Ascending aorta (tissue), 2 donors: ENCODE data around the gene DCXR. TPM values are rescaled to one million over a fixed set of nuclear protein-coding genes. Genes with fewer than 3 reads are reported as not detected.

ENCODE experiments used
- DNase-seq, 2 donors: peaks; one replicate each; pipeline ENCODE4 v3.0.0-alpha.2; 2019; ENCODE audit warnings: low spot score in 2 of 2
- H3K27ac ChIP-seq, 2 donors: fragments of 200-600 bp; sonication (generic); one replicate each; pipeline ENCODE4 v1.5.1; 2016 to 2017; ENCODE audit warnings: mild to moderate bottlenecking in 1 of 2
- H3K27me3 ChIP-seq: fragments of 200-600 bp; sonication (generic); one replicate; pipeline ENCODE4 v1.5.1; 2017
- H3K36me3 ChIP-seq, 2 donors: fragments of 200-600 bp; sonication (generic); one replicate each; pipeline ENCODE4 v1.5.1; 2016
- H3K4me1 ChIP-seq, 2 donors: fragments of 200-600 bp; sonication (generic); one replicate each; pipeline ENCODE4 v1.5.1; 2016 to 2017; ENCODE audit warnings: mild to moderate bottlenecking in 1 of 2
- H3K4me3 ChIP-seq, 2 donors: fragments of 200-600 bp; sonication (generic); one replicate each; pipeline ENCODE4 v1.5.1; 2016 to 2017; ENCODE audit warnings: mild to moderate bottlenecking in 1 of 2
- H3K9me3 ChIP-seq, 2 donors: fragments of 200-600 bp; sonication (generic); one replicate each; pipeline ENCODE4 v1.5.1; 2016
- CTCF ChIP-seq, 3 experiments: fragments of 200-600 bp in 2 of 3; fragments of 450-650 bp in 1 of 3; sonication (generic) in 2 of 3; IDR thresholded peaks; one replicate each; pipeline ENCODE4 v1.5.1; 2016 to 2019; ENCODE audit warnings: antibody characterized with exemption in 3 of 3, mild to moderate bottlenecking in 1 of 3, moderate library complexity in 1 of 3
- intact Hi-C: fragments of 100-400 bp; cut with DNase I; formaldehyde crosslinking; loops from one replicate; pipeline ENCODE4 v1.15.1; 2023
- total RNA-seq: library from RNA; depleted of rRNA; stranded (reverse); fragments of >200 nt; gene quantifications from one replicate; pipeline ENCODE4 v1.1.0, GENCODE V29; 2016

DCXR gene
- total RNA-seq, 1 donor from 2014 or later, result 160 TPM

DNA sequence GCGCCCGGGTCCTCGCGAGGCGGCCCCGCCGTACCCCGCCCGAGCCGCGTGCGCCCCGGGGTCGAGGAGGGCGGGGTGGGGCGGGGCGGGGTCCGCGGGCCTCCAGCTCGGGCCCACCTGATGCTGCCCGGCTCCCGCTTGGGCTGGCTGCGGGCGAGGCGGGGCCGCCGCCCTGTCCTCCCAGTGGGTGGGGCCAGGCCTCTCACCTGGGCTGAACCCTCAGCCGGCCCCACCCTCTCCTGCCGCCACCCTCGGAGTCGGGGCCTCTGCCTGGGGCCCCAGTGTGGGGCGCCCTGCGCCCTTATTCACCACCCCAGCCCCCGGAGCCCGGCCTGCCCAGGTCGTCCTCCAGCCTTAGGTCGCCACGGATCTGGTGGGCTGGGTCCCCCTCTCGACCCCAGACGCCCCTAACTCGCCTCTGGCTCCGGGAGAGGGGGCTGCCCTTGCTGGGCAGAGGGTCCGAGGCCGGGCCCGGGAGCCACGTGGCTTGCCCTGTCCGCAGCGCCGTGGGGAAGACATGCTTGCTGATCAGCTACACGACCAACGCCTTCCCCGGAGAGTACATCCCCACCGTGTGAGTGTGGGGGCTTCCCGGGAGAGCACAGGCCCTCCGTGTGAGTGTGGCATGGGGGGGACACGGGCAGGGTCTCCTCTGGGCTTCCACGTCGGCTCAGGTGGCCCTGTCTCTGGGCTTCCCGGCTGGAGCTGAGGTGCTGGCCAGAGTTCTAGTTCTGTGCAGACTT lies 5.4 kb downstream of the DCXR start:
- Histone ChIP-seq H3K4me3 (peak overlapping the region; percentile 14 to 45), H3K4me1 (peaks cover 21 to 30% of the 10 kb centered on the region in 2 donors), H3K9me3 (no peaks in the 10 kb centered on the region), H3K36me3 (no peaks in the 10 kb centered on the region), H3K27me3 (peaks cover 8% of the 10 kb centered on the region), H3K27ac (no peak overlapping the region)
- no peak for DNase-seq
- intact Hi-C loops, result no loop called here
- no peak for TF ChIP-seq CTCF (IDR thresholded peaks at IDR 0.05)

- Histone ChIP-seq H3K36me3 (no peaks in the 10 kb centered on the region), H3K4me1 (peaks cover 16 to 24% of the 10 kb centered on the region in 2 donors), H3K27me3 (peaks cover 8% of the 10 kb centered on the region), H3K27ac (no peak within 1 kb of the TSS), H3K9me3 (no peaks in the 10 kb centered on the region), H3K4me3 (peak within 1 kb of the TSS; percentile 52 to 71)
- intact Hi-C loops, result no loop called here
- no peak for TF ChIP-seq CTCF (IDR thresholded peaks at IDR 0.05)
- DNase-seq, result no peak
Observed at GRCh38 chr17:82031303-82031884, 6.1 kb downstream of the DCXR start, which contains the start of gene RAC3. Gene RAC3 (plus strand): TSS chr17:82031678. CDS start chr17:82031762, 84 bp downstream.

GRCh38 chr17:82030470-82031302 lies 6.8 kb downstream of the DCXR start:
- TF ChIP-seq CTCF (IDR thresholded peaks at IDR 0.05), result peak; percentile 92 to 98 (median 95)
- no peak overlapping the region for H3K27ac ChIP-seq
- peak in 1 of 2 donors; percentile 82 for DNase-seq

DNA sequence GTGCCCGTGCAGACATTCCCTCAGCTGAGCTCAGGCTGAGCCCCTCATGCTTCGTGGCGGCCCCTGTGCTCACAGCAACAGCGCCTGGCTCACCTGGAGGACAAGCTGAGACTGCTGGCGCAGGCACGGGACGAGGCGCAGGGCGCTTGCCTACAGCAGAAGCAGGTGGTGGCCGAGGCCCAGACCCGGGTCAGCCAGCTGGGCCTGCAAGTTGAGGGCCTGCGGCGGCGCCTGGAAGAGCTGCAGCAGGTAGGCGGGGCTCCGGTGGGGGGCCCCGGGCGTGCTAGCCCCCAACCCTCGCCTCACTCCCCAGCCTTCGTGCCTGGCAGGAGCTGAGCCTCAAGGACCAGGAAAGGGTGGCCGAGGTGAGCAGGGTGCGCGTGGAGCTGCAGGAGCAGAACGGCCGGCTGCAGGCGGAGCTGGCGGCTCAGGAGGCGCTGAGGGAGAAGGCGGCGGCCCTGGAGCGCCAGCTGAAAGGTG lies 7.5 kb downstream of the DCXR start:
- intact Hi-C loops, result loop anchor here (1.0 kb wide), 1 partner anchor 124 kb away; no protein-coding TSS in a partner anchor
- no peaks in the 10 kb centered on the region for H3K36me3 ChIP-seq
- peak overlapping the region; percentile 52 to 71 for H3K4me3 ChIP-seq

More at GRCh38 chr17:82030470-82031302, 6.8 kb downstream of the DCXR start:
- intact Hi-C loops, result loop anchor here (1.0 kb wide), 1 partner anchor 124 kb away; no protein-coding TSS in a partner anchor
- peaks cover 8% of the 10 kb centered on the region for H3K27me3 ChIP-seq
- peak overlapping the region; percentile 52 to 71 for H3K4me3 ChIP-seq
- H3K9me3 ChIP-seq, result no peaks in the 10 kb centered on the region
- H3K4me1 ChIP-seq, result peaks cover 10 to 18% of the 10 kb centered on the region in 2 donors
- H3K36me3 ChIP-seq, result no peaks in the 10 kb centered on the region

More for the DNA sequence above, 7.5 kb downstream of the DCXR start:
- Histone ChIP-seq H3K27me3 (peaks cover 8% of the 10 kb centered on the region), H3K27ac (no peak overlapping the region), H3K9me3 (no peaks in the 10 kb centered on the region), H3K4me1 (peaks cover 10 to 18% of the 10 kb centered on the region in 2 donors)
- DNase-seq, result no peak
- no peak for TF ChIP-seq CTCF (IDR thresholded peaks at IDR 0.05)
